ENCODE measurements around the gene USP13. TPM values are rescaled to one million over a fixed set of nuclear protein-coding genes. Genes with fewer than 3 reads are reported as not detected.

The USP13 gene, protein sequence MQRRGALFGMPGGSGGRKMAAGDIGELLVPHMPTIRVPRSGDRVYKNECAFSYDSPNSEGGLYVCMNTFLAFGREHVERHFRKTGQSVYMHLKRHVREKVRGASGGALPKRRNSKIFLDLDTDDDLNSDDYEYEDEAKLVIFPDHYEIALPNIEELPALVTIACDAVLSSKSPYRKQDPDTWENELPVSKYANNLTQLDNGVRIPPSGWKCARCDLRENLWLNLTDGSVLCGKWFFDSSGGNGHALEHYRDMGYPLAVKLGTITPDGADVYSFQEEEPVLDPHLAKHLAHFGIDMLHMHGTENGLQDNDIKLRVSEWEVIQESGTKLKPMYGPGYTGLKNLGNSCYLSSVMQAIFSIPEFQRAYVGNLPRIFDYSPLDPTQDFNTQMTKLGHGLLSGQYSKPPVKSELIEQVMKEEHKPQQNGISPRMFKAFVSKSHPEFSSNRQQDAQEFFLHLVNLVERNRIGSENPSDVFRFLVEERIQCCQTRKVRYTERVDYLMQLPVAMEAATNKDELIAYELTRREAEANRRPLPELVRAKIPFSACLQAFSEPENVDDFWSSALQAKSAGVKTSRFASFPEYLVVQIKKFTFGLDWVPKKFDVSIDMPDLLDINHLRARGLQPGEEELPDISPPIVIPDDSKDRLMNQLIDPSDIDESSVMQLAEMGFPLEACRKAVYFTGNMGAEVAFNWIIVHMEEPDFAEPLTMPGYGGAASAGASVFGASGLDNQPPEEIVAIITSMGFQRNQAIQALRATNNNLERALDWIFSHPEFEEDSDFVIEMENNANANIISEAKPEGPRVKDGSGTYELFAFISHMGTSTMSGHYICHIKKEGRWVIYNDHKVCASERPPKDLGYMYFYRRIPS
- total RNA-seq (2014; rRNA removed; shearing (Covaris generic)), result 10.5 and 12.4 TPM in 2 replicates

- Histone ChIP-seq H3K4me3 (ENCODE audit: insufficient read depth, low read depth, low read length) (peak within 1 kb of the TSS; percentile 93), H3K36me3 (replicated peaks; ENCODE audit: control insufficient read depth, insufficient read depth, low read length) (no peaks in the 10 kb centered on the region), H3K27me3 (ENCODE audit: control insufficient read depth, insufficient read depth, low read length) (no peaks in the 10 kb centered on the region)
- DNase-seq, result peak; percentile 94
Observed at GRCh38 chr3:179652447-179653095, at the start of gene USP13. TSS of gene USP13 (plus strand) at chr3:179653040. CDS start at chr3:179653226, 186 bp downstream.

GRCh38 chr3:179603321-179603720 is 49.5 kb upstream of the USP13 start:
- no peak overlapping the region; the same call in 1 of the 2 replicates for H3K4me3 ChIP-seq (ENCODE audit: insufficient read depth, low read depth, low read length)
- peaks cover 20% of the 10 kb centered on the region for H3K36me3 ChIP-seq (replicated peaks; ENCODE audit: control insufficient read depth, insufficient read depth, low read length)
- H3K27me3 ChIP-seq (ENCODE audit: control insufficient read depth, insufficient read depth, low read length), result no peaks in the 10 kb centered on the region
- no peak for DNase-seq

DNA sequence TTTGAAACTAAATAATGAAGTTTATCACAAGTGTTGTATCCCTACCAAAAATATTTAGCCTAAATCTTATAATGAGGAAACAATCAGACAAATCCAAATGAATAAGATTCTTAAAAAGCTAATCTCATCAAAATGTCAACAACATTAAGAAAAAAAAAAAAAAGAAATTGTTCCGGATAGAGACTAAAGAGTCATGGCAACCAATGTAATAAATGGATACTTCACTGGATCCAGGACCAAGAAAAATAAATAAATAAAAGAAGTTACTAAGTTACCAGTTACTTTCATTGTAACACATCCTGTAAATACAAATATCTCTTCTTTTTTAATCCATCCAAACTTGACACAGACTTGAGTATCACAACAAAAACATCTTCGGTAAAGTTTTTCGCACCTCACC is 49.0 kb upstream of the USP13 start:
- peak overlapping the region; percentile 89 for H3K4me3 ChIP-seq (ENCODE audit: insufficient read depth, low read depth, low read length)

GRCh38 chr3:179604321-179605078 is 48.3 kb upstream of the USP13 start, which contains the start of the genes MRPL47 and NDUFB5:
TSS of gene MRPL47 (minus strand) at chr3:179604638. CDS start at chr3:179604624, 14 bp downstream.
TSS of gene NDUFB5 (plus strand) at chr3:179604794. CDS start at chr3:179604816, 22 bp downstream.
- H3K27me3 ChIP-seq (ENCODE audit: control insufficient read depth, insufficient read depth, low read length), result no peaks in the 10 kb centered on the region

More for the DNA sequence above, 49.0 kb upstream of the USP13 start:
- Histone ChIP-seq H3K36me3 (replicated peaks; ENCODE audit: control insufficient read depth, insufficient read depth, low read length) (peaks cover 17% of the 10 kb centered on the region), H3K27me3 (ENCODE audit: control insufficient read depth, insufficient read depth, low read length) (no peaks in the 10 kb centered on the region)
- no peak for DNase-seq

GRCh38 chr3:179606534-179607085 is 46.2 kb upstream of the USP13 start:
- Histone ChIP-seq H3K27me3 (ENCODE audit: control insufficient read depth, insufficient read depth, low read length) (no peaks in the 10 kb centered on the region), H3K36me3 (replicated peaks; ENCODE audit: control insufficient read depth, insufficient read depth, low read length) (peaks cover 4% of the 10 kb centered on the region; the same call in 1 of the 2 replicates), H3K4me3 (ENCODE audit: insufficient read depth, low read depth, low read length) (no peak overlapping the region)
- no peak for DNase-seq

More at GRCh38 chr3:179604321-179605078, 48.3 kb upstream of the USP13 start, which contains the start of the genes MRPL47 and NDUFB5:
- Histone ChIP-seq H3K4me3 (ENCODE audit: insufficient read depth, low read depth, low read length) (peak within 1 kb of the TSS; percentile 89), H3K36me3 (replicated peaks; ENCODE audit: control insufficient read depth, insufficient read depth, low read length) (peaks cover 16% of the 10 kb centered on the region)
- DNase-seq, result peak; percentile 90

GRCh38 chr3:179608931-179609720 is 43.7 kb upstream of the USP13 start:
- no peak overlapping the region for H3K4me3 ChIP-seq (ENCODE audit: insufficient read depth, low read depth, low read length)
- no peak for DNase-seq
- no peaks in the 10 kb centered on the region for H3K27me3 ChIP-seq (ENCODE audit: control insufficient read depth, insufficient read depth, low read length)
- H3K36me3 ChIP-seq (replicated peaks; ENCODE audit: control insufficient read depth, insufficient read depth, low read length), result no peaks in the 10 kb centered on the region

- Histone ChIP-seq H3K27me3 (ENCODE audit: control insufficient read depth, insufficient read depth, low read length) (no peaks in the 10 kb centered on the region), H3K4me3 (ENCODE audit: insufficient read depth, low read depth, low read length) (no peak overlapping the region), H3K36me3 (replicated peaks; ENCODE audit: control insufficient read depth, insufficient read depth, low read length) (no peaks in the 10 kb centered on the region)
- no peak for DNase-seq
Observed at GRCh38 chr3:179610066-179610465, 42.8 kb upstream of the USP13 start.

DNA sequence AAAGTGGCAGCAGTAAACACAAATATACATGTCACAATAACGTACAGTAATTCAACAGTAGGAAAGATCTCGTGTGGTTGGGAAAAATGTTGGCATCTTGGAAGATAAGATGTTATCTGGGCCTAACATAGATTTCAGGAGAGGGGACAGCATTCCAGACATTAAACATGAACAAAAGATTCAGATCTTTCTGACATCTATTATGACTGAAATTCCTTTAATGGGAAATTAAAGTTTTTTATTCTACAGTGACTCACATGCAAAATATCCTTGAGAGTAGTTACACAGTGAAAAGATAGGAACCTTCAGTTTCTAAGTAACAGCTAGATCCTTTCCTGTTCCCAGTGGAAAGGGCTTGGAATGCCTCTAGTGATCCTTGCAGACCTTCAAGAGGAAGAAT is 39.0 kb upstream of the USP13 start:
- peaks cover 3% of the 10 kb centered on the region; the same call in 1 of the 2 replicates for H3K36me3 ChIP-seq (replicated peaks; ENCODE audit: control insufficient read depth, insufficient read depth, low read length)
- no peak overlapping the region for H3K4me3 ChIP-seq (ENCODE audit: insufficient read depth, low read depth, low read length)
- no peaks in the 10 kb centered on the region for H3K27me3 ChIP-seq (ENCODE audit: control insufficient read depth, insufficient read depth, low read length)
- no peak for DNase-seq

DNA sequence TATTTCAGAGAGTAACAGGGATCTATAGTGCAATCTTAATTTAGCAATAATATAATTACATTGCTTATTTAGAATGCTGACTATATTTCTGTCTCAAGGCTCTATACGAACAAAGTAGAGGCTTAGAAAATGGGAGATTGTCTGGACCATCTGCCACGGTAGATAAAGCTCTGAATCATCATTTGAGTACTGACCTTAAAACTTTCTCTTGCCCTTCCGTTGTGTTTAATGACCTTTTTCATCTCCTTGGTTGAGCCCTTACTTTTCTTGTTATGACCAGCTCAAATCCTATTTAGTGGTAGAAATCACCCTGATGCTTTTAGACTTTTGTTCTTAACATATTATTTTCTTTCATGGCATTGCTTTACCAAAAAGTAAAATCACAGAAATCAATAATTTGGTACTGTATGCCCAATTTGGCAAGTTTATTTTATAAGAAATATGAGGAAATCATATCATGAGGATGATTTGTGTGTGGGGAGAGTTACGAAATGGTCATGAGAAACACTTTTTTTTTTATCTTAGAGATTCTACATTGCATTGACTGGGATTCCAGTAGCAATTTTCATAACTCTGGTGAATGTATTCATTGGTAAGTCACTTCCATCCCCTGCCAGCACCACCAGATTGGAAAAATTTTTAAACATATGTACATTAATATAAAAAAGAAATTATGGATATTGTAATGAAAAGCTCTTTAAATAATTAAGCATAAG is 37.2 kb upstream of the USP13 start:
- Histone ChIP-seq H3K4me3 (ENCODE audit: insufficient read depth, low read depth, low read length) (no peak overlapping the region), H3K36me3 (replicated peaks; ENCODE audit: control insufficient read depth, insufficient read depth, low read length) (peaks cover 3% of the 10 kb centered on the region; the same call in 1 of the 2 replicates), H3K27me3 (ENCODE audit: control insufficient read depth, insufficient read depth, low read length) (no peaks in the 10 kb centered on the region)
- no peak for DNase-seq

DNA sequence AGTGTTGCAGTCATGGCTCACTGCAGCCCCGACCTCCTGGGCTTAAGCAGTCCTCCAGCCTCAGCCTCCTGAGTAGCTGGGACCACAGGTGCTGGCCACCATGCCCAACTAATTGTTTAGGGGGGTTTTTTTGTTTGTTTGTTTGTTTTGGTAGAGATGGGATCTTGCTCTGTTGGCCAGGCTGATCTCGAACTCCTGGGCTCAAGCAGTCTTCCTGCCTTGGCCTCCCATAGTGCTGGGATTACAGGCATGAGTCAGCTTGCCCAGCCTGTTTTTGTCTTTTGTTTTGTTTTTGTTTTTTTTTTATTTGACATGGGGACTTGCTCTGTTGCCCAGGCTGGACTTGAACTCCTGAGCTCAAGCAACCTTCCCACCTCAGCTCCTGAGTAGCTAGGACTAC is 30.8 kb upstream of the USP13 start:
- Histone ChIP-seq H3K36me3 (replicated peaks; ENCODE audit: control insufficient read depth, insufficient read depth, low read length) (peaks cover 4% of the 10 kb centered on the region), H3K4me3 (ENCODE audit: insufficient read depth, low read depth, low read length) (no peak overlapping the region), H3K27me3 (ENCODE audit: control insufficient read depth, insufficient read depth, low read length) (no peaks in the 10 kb centered on the region)
- DNase-seq, result no peak

- Histone ChIP-seq H3K27me3 (ENCODE audit: control insufficient read depth, insufficient read depth, low read length) (no peaks in the 10 kb centered on the region), H3K36me3 (replicated peaks; ENCODE audit: control insufficient read depth, insufficient read depth, low read length) (peaks cover 1% of the 10 kb centered on the region), H3K4me3 (ENCODE audit: insufficient read depth, low read depth, low read length) (no peak overlapping the region)
- DNase-seq, result no peak
Observed at GRCh38 chr3:179624451-179624850, 28.4 kb upstream of the USP13 start.

GRCh38 chr3:179630753-179631451 is 21.9 kb upstream of the USP13 start:
- no peaks in the 10 kb centered on the region for H3K27me3 ChIP-seq (ENCODE audit: control insufficient read depth, insufficient read depth, low read length)
- no peak for DNase-seq
- H3K4me3 ChIP-seq (ENCODE audit: insufficient read depth, low read depth, low read length), result no peak overlapping the region
- no peaks in the 10 kb centered on the region for H3K36me3 ChIP-seq (replicated peaks; ENCODE audit: control insufficient read depth, insufficient read depth, low read length)

Data from H7 (cell line).